Panc1 (cell line): ENCODE data around the gene TAP2. TPM values are rescaled to one million over a fixed set of nuclear protein-coding genes. Genes with fewer than 3 reads are reported as not detected.

Source experiments
- ATAC-seq: fragments of 200-7000 bp; cut with Tn5 transposase; 2 replicates; pipeline ENCODE4 v1.9.1; 2020; ENCODE audit warnings: mild to moderate bottlenecking, moderate library complexity
- BruUV-seq: library from RNA; stranded (reverse); fragments of 400-500 nt; replicated peaks from 2 replicates; lab custom pipeline; 2021; lab: Mats Ljungman, UMichigan
- CTCF ChIA-PET: fragments of 300-600 bp; sonication (Branson Sonifier 250); formaldehyde crosslinking; loops from one replicate; lab custom pipeline; 2022; ENCODE audit warnings: antibody characterized with exemption; lab: Charles Lee
- POLR2A ChIA-PET: fragments of 300-600 bp; sonication (Branson Sonifier 250); formaldehyde crosslinking; loops from one replicate; lab custom pipeline; 2022; ENCODE audit warnings: antibody characterized with exemption; lab: Charles Lee
- DNase-seq: peaks from one replicate; pipeline ENCODE4 v3.0.0-alpha.2; 2010; ENCODE audit warnings: low read depth, low spot score
- H3K27ac ChIP-seq: 2 replicates; pipeline ENCODE4 v1.5.1; 2011; ENCODE audit warnings: mild to moderate bottlenecking, low read length, inconsistent platforms
- H3K27me3 ChIP-seq: fragments of 200-500 bp; sonication (Bioruptor generic); 2 replicates; pipeline ENCODE4 v1.6.0; 2014; ENCODE audit warnings: low read length, inconsistent platforms; ENCODE audit not compliant: control insufficient read depth, insufficient read depth
- H3K36me3 ChIP-seq: fragments of 200-500 bp; sonication (Bioruptor generic); 2 replicates; pipeline ENCODE4 v1.5.1; 2014; ENCODE audit warnings: inconsistent platforms, mild to moderate bottlenecking, low read length, moderate library complexity; ENCODE audit not compliant: control insufficient read depth, insufficient read depth
- H3K4me1 ChIP-seq: 2 replicates; pipeline ENCODE4 v1.5.1; 2011; ENCODE audit warnings: inconsistent platforms, mild to moderate bottlenecking, low read length, moderate library complexity; ENCODE audit not compliant: control insufficient read depth, insufficient read depth
- H3K4me3 ChIP-seq, 2 experiments: 2 replicates each; pipeline ENCODE4 v1.5.1; 2011 to 2012; ENCODE audit warnings: low read depth in 2 of 2, low read length in 2 of 2, mild to moderate bottlenecking in 2 of 2, inconsistent platforms in 1 of 2, moderate library complexity in 1 of 2
- H3K9me3 ChIP-seq: fragments of 200-500 bp; sonication (Bioruptor generic); 2 replicates; pipeline ENCODE4 v1.5.1; 2014; ENCODE audit warnings: low read depth, mild to moderate bottlenecking, inconsistent platforms, low read length, moderate library complexity; ENCODE audit not compliant: control insufficient read depth, insufficient read depth
- POLR2AphosphoS5 ChIP-seq: IDR thresholded peaks from 2 replicates; pipeline ENCODE4 v1.6.1; 2012; ENCODE audit warnings: mild to moderate bottlenecking, low read depth, low read length, moderate library complexity
- SIN3A ChIP-seq: IDR thresholded peaks from 2 replicates; pipeline ENCODE4 v1.6.1; 2012; ENCODE audit warnings: low read depth, mild to moderate bottlenecking, low read length, moderate library complexity, borderline replicate concordance; ENCODE audit not compliant: insufficient read depth
- TCF7L2 ChIP-seq: IDR thresholded peaks from 2 replicates; pipeline ENCODE4 v1.6.1; 2011; ENCODE audit warnings: mild to moderate bottlenecking, low read depth, low read length, inconsistent platforms
- in situ Hi-C: cut with HindIII; loops from 2 replicates; pipeline ENCODE4 v1.10.0; 2016; ENCODE audit warnings: low sequenced_read_pairs, low pct_unique_long_range_greater_than_20kb
- intact Hi-C: fragments of 100-400 bp; cut with micrococcal nuclease; formaldehyde crosslinking; loops from one replicate; pipeline ENCODE4 v1.10.0; 2022; ENCODE audit not compliant: unreplicated experiment
- total RNA-seq: library from RNA; stranded (reverse); gene quantifications from one replicate; pipeline ENCODE4 v1.2.1, GENCODE V29; 2021; ENCODE audit not compliant: unreplicated experiment
- TF ChIP-seq, protein P1 (sequence below), 2 experiments: IDR thresholded peaks; 2 replicates each; pipeline ENCODE4 v1.6.1; 2011 to 2012; ENCODE audit warnings: low read depth in 2 of 2, control low read depth in 1 of 2, low read length in 1 of 2, mild to moderate bottlenecking in 1 of 2, moderate library complexity in 1 of 2; ENCODE audit not compliant: insufficient read depth in 1 of 2
- TF ChIP-seq, protein P2 (sequence below): fragments of 450-650 bp; IDR thresholded peaks from 2 replicates; pipeline ENCODE4 v1.5.1; 2017; ENCODE audit warnings: mild to moderate bottlenecking

Gene TAP2
- total RNA-seq, 1 experiment from 2014 or later: 93.6 TPM

DNA sequence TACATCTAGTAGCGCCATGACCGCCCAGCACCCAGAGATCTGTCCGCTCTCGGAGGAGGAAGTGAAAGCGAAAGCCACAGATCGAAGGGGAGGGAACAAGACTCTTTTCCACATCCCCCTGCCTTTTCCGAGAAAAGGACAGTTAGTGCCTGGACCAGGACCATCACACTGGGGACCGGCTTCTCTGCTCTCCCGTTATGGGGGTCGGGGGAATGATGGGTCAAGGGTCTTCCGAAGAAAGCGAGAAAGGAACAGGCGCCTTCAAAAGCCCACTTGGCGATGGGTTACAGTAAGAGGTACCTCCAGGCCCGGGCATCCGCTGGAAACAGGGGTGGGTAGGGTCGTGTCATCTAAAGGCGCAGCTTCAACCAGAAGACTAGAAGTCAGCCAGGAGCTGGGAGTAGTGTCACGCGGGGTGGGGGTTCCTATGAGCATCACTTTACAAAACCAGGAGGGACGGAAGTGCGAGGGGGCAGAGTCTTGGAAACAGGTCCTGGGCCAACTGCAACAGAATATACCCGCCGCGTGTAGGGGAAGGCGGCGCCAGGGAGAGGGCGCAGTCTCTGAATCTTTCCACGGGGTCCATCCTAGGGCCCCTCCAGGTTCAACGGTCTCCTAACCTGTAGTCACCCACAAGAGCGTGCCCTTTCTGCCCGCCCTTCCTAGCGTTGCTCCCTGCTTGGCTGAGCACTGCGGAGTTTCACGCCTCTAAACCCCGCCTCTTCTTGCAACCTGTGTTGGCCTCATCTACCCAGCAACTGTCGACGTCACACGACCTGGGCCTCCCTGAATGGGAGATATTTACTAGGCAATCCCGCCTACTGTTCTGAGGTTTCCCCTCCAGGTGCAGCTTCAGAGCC is 5.7 kb upstream of the TAP2 start, which contains the start of gene PSMB8:
Gene PSMB8, minus strand, starts transcription at position 69 of the 860 bp plus-strand sequence. Its CDS starts 51 bp downstream, at position 18.
- peak; percentile 90 for DNase-seq
- Histone ChIP-seq H3K4me1 (peaks cover 7% of the 10 kb centered on the region), H3K36me3 (no peaks in the 10 kb centered on the region), H3K27me3 (no peaks in the 10 kb centered on the region), H3K4me3 (peak within 1 kb of the TSS; percentile 73 to 77), H3K27ac (peak within 1 kb of the TSS; percentile 96), H3K9me3 (no peaks in the 10 kb centered on the region)
- intact Hi-C loops: no loop called here
- CTCF ChIA-PET: interaction anchor here (0.9 kb wide), 1 partner anchor 9 kb away, joined by 3 read pairs; the partner anchor contains the start of genes PSMB9 and TAP1
- TF ChIP-seq TCF7L2 (no peak), SIN3A (0 out of 2 replicates have a peak, but pooled peaks have one; percentile 62), POLR2AphosphoS5 (peak; percentile 66)
- TF ChIP-seq, protein P1, sequence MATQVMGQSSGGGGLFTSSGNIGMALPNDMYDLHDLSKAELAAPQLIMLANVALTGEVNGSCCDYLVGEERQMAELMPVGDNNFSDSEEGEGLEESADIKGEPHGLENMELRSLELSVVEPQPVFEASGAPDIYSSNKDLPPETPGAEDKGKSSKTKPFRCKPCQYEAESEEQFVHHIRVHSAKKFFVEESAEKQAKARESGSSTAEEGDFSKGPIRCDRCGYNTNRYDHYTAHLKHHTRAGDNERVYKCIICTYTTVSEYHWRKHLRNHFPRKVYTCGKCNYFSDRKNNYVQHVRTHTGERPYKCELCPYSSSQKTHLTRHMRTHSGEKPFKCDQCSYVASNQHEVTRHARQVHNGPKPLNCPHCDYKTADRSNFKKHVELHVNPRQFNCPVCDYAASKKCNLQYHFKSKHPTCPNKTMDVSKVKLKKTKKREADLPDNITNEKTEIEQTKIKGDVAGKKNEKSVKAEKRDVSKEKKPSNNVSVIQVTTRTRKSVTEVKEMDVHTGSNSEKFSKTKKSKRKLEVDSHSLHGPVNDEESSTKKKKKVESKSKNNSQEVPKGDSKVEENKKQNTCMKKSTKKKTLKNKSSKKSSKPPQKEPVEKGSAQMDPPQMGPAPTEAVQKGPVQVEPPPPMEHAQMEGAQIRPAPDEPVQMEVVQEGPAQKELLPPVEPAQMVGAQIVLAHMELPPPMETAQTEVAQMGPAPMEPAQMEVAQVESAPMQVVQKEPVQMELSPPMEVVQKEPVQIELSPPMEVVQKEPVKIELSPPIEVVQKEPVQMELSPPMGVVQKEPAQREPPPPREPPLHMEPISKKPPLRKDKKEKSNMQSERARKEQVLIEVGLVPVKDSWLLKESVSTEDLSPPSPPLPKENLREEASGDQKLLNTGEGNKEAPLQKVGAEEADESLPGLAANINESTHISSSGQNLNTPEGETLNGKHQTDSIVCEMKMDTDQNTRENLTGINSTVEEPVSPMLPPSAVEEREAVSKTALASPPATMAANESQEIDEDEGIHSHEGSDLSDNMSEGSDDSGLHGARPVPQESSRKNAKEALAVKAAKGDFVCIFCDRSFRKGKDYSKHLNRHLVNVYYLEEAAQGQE (IDR thresholded peaks at IDR 0.05; ENCODE audit: insufficient read depth in 1 of 2, low read depth in 2 of 2, low read length in 1 of 2): 0 out of 4 replicates have a peak, but pooled peaks of 1 of the 2 experiments have one; percentile 28
- ATAC-seq: peak; percentile 98
- in situ Hi-C loops: no loop called here
- BruUV-seq: no TSS peak
- POLR2A ChIA-PET: interaction anchor here (0.6 kb wide), 1 partner anchor 10 kb away, joined by 3 read pairs; the partner anchor contains the start of genes PSMB9 and TAP1

DNA sequence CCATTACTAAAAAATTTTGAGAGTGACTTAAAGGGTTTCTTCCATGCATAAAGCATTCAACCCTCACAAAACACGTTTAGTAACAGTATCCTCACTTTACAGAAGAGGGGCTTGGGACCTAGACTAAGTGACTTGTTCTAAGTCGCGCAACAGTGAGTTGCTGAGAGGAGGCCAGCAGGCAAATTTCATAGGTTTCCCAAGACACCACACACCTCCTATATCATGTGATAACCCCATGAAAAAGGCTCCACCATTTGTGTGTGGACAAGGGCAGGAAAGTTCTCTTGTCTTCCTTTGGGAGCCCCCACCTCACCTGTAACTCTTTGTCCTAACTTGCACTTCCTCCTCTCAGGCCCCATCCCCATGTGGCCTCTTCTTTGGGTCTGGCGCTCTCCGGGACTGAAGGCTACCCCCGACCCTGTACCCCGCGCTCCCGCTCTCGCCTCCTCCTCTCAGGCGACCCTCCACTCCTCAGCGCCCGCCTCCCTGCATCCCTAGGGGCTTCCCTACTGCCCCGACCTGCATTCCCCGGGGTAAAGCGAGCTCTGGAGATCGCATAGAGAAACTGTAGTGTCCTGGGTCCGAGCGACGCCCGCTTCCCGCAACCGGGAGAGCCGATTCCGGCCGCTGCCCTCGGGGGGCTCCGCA is 4.9 kb upstream of the TAP2 start:
- TF ChIP-seq TCF7L2: no peak
- TF ChIP-seq, protein P2, sequence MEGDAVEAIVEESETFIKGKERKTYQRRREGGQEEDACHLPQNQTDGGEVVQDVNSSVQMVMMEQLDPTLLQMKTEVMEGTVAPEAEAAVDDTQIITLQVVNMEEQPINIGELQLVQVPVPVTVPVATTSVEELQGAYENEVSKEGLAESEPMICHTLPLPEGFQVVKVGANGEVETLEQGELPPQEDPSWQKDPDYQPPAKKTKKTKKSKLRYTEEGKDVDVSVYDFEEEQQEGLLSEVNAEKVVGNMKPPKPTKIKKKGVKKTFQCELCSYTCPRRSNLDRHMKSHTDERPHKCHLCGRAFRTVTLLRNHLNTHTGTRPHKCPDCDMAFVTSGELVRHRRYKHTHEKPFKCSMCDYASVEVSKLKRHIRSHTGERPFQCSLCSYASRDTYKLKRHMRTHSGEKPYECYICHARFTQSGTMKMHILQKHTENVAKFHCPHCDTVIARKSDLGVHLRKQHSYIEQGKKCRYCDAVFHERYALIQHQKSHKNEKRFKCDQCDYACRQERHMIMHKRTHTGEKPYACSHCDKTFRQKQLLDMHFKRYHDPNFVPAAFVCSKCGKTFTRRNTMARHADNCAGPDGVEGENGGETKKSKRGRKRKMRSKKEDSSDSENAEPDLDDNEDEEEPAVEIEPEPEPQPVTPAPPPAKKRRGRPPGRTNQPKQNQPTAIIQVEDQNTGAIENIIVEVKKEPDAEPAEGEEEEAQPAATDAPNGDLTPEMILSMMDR: no peak
- TF ChIP-seq SIN3A: no peak
- TF ChIP-seq, protein P1 (IDR thresholded peaks at IDR 0.05; ENCODE audit: insufficient read depth in 1 of 2, low read depth in 2 of 2, low read length in 1 of 2): no peak
- no peak for TF ChIP-seq POLR2AphosphoS5
- no peak; the same call in 1 of the 2 replicates for ATAC-seq
- no peak for DNase-seq
- H3K9me3 ChIP-seq: no peaks in the 10 kb centered on the region
- H3K4me1 ChIP-seq: peaks cover 7% of the 10 kb centered on the region
- no TSS peak for BruUV-seq
- intact Hi-C loops (no loop called here), in situ Hi-C loops (no loop called here)
- ChIA-PET CTCF (no interaction called here), POLR2A (no interaction called here)
- H3K36me3 ChIP-seq: no peaks in the 10 kb centered on the region
- peak overlapping the region; percentile 96 for H3K27ac ChIP-seq
- H3K4me3 ChIP-seq: peak overlapping the region; percentile 73 to 77
- H3K27me3 ChIP-seq: no peaks in the 10 kb centered on the region
